PC-9 (cell line): ENCODE results near the gene CFAP77. TPM values are rescaled to one million over a fixed set of nuclear protein-coding genes. Genes with fewer than 3 reads are reported as not detected.

Experiments
- BruUV-seq: library from RNA; stranded (reverse); fragments of 400-500 nt; replicated peaks from 2 replicates; lab custom pipeline; 2021; lab: Mats Ljungman, UMichigan
- CTCF ChIA-PET: fragments of 300-600 bp; sonication (Branson Sonifier 250); formaldehyde crosslinking; loops from one replicate; lab custom pipeline; 2022; ENCODE audit warnings: antibody characterized with exemption; lab: Charles Lee
- POLR2A ChIA-PET: fragments of 300-600 bp; sonication (Branson Sonifier 250); formaldehyde crosslinking; loops from one replicate; lab custom pipeline; 2022; ENCODE audit warnings: antibody characterized with exemption; ENCODE audit not compliant: unreplicated experiment; lab: Charles Lee
- DNase-seq, 2 experiments: peaks; one replicate each; pipeline versions ENCODE4 v3.0.0 to v3.0.0-alpha.2; 2015 to 2022; ENCODE audit warnings: mixed read lengths in 1 of 2
- H2AFZ ChIP-seq: fragments of 200-600 bp; sonication (generic); 2 replicates; pipeline ENCODE4 v1.8.1; 2017; ENCODE audit warnings: antibody characterized with exemption
- H3F3A ChIP-seq: fragments of 200-600 bp; sonication (generic); 2 replicates; pipeline ENCODE4 v1.8.1; 2017; ENCODE audit warnings: antibody characterized with exemption, mild to moderate bottlenecking, low read depth; ENCODE audit not compliant: insufficient read depth
- H3K27ac ChIP-seq: fragments of 200-600 bp; sonication (generic); 2 replicates; pipeline ENCODE4 v1.6.1; 2016; ENCODE audit warnings: mixed run types
- H3K27me3 ChIP-seq: fragments of 200-600 bp; sonication (generic); 2 replicates; pipeline ENCODE4 v1.6.1; 2016; ENCODE audit warnings: low read depth, mixed run types; ENCODE audit not compliant: insufficient read depth
- H3K36me3 ChIP-seq: fragments of 200-600 bp; sonication (generic); 2 replicates; pipeline ENCODE4 v1.6.1; 2016; ENCODE audit warnings: low read depth, mixed run types
- H3K4me1 ChIP-seq: fragments of 200-600 bp; sonication (generic); replicated peaks from 2 replicates; pipeline ENCODE4 v1.6.1; 2016; ENCODE audit warnings: mixed run types; ENCODE audit not compliant: insufficient read depth
- H3K4me2 ChIP-seq: fragments of 200-600 bp; sonication (generic); 2 replicates; pipeline ENCODE4 v1.6.1; 2017; ENCODE audit warnings: mixed run types
- H3K4me3 ChIP-seq: fragments of 200-600 bp; sonication (generic); 2 replicates; pipeline ENCODE4 v1.6.1; 2016; ENCODE audit warnings: mixed run types
- H3K79me2 ChIP-seq: fragments of 200-600 bp; sonication (generic); 2 replicates; pipeline ENCODE4 v1.6.1; 2017; ENCODE audit warnings: low read depth, mixed run types
- H3K9me2 ChIP-seq: fragments of 200-600 bp; sonication (generic); 2 replicates; pipeline ENCODE4 v1.8.1; 2017; ENCODE audit warnings: mild to moderate bottlenecking; ENCODE audit not compliant: insufficient read depth
- H3K9me3 ChIP-seq: fragments of 200-600 bp; sonication (generic); 2 replicates; pipeline ENCODE4 v1.8.1; 2016; ENCODE audit warnings: low read depth; ENCODE audit not compliant: insufficient read depth
- H4K20me1 ChIP-seq: fragments of 200-600 bp; sonication (generic); 2 replicates; pipeline ENCODE4 v1.8.1; 2017; ENCODE audit not compliant: insufficient read depth
- CTCF ChIP-seq: fragments of 200-600 bp; sonication (generic); conservative IDR thresholded peaks from 2 replicates; pipeline ENCODE4 v1.6.1; 2017; ENCODE audit warnings: mixed run types, antibody characterized with exemption, mild to moderate bottlenecking, moderate library complexity
- EZH2 ChIP-seq: fragments of 200-600 bp; sonication (generic); IDR thresholded peaks from 2 replicates; pipeline ENCODE4 v1.8.0; 2017; ENCODE audit warnings: antibody characterized with exemption, low read depth
- intact Hi-C: fragments of 100-400 bp; cut with micrococcal nuclease; formaldehyde crosslinking; loops from one replicate; pipeline ENCODE4 v1.10.0; 2022; ENCODE audit not compliant: unreplicated experiment
- total RNA-seq: library from RNA; stranded (reverse); gene quantifications from 2 replicates; pipeline ENCODE4 v1.2.3, GENCODE V29; 2021

CFAP77 gene
- total RNA-seq, 1 experiment from 2014 or later: not detected

GRCh38 chr9:132520612-132521011, 110.6 kb downstream of the CFAP77 start:
- no TSS peak for BruUV-seq

GRCh38 chr9:132525308-132526023, 115.5 kb downstream of the CFAP77 start:
- Histone ChIP-seq H3K27ac (no peak overlapping the region), H3K4me3 (no peak overlapping the region), H3K79me2 (no peaks in the 10 kb centered on the region), H3K4me2 (no peak overlapping the region), H4K20me1 (no peaks in the 10 kb centered on the region), H3K4me1 (no peaks in the 10 kb centered on the region), H3K36me3 (no peaks in the 10 kb centered on the region), H3K9me2 (no peaks in the 10 kb centered on the region), H3K9me3 (no peaks in the 10 kb centered on the region), H3F3A (no peaks in the 10 kb centered on the region), H2AFZ (no peak overlapping the region), H3K27me3 (peaks cover 62% of the 10 kb centered on the region)
- CTCF ChIA-PET: no interaction called here
- intact Hi-C loops: no loop called here
- TF ChIP-seq EZH2: no peak
- TF ChIP-seq CTCF: no peak
- no peak for DNase-seq
- POLR2A ChIA-PET: no interaction called here
- no TSS peak for BruUV-seq

More at GRCh38 chr9:132520612-132521011, 110.6 kb downstream of the CFAP77 start:
- Histone ChIP-seq H3K4me2 (no peak overlapping the region), H4K20me1 (no peaks in the 10 kb centered on the region), H3K79me2 (no peaks in the 10 kb centered on the region), H3K27me3 (peaks cover 83% of the 10 kb centered on the region), H3K9me2 (no peaks in the 10 kb centered on the region), H3F3A (no peaks in the 10 kb centered on the region), H2AFZ (no peak overlapping the region), H3K4me3 (no peak overlapping the region), H3K36me3 (no peaks in the 10 kb centered on the region), H3K4me1 (no peaks in the 10 kb centered on the region), H3K9me3 (no peaks in the 10 kb centered on the region), H3K27ac (no peak overlapping the region)
- intact Hi-C loops: no loop called here
- TF ChIP-seq CTCF (no peak), EZH2 (no peak)
- ChIA-PET POLR2A (no interaction called here), CTCF (no interaction called here)
- no peak for DNase-seq

GRCh38 chr9:132531195-132531594, 121.2 kb downstream of the CFAP77 start:
- Histone ChIP-seq H4K20me1 (no peaks in the 10 kb centered on the region), H3K4me3 (no peak overlapping the region), H3K36me3 (no peaks in the 10 kb centered on the region), H3F3A (no peaks in the 10 kb centered on the region), H3K27ac (no peak overlapping the region), H3K9me2 (no peaks in the 10 kb centered on the region), H3K79me2 (no peaks in the 10 kb centered on the region), H3K4me2 (no peak overlapping the region), H2AFZ (no peak overlapping the region), H3K4me1 (no peaks in the 10 kb centered on the region), H3K9me3 (no peaks in the 10 kb centered on the region; the same call in 1 of the 2 replicates), H3K27me3 (peaks cover 63% of the 10 kb centered on the region)
- intact Hi-C loops: no loop called here
- CTCF ChIA-PET: no interaction called here
- BruUV-seq: no TSS peak
- no peak for TF ChIP-seq CTCF
- TF ChIP-seq EZH2: no peak
- DNase-seq: no peak
- POLR2A ChIA-PET: no interaction called here
